Epithelial cell of prostate (primary cell): ENCODE measurements around the gene MYH7.
"Not testable (repeated sequence)": the region's sequence is repeated elsewhere in the genome, so short reads cannot be mapped to it uniquely, and the experiment has no call there.

Experiments
- DNase-seq: peaks from one replicate; pipeline ENCODE4 v3.0.0-alpha.2; 2011; ENCODE audit warnings: low read depth, low spot score
- H3K27ac ChIP-seq: fragments of 450-650 bp; 2 replicates; pipeline ENCODE4 v1.5.1; 2017; ENCODE audit warnings: mild to moderate bottlenecking

MYH7 gene

GRCh38 chr14:23392613-23393012 is 42.8 kb downstream of the MYH7 start:
- DNase-seq = no peak
- H3K27ac ChIP-seq = no peak overlapping the region

DNA sequence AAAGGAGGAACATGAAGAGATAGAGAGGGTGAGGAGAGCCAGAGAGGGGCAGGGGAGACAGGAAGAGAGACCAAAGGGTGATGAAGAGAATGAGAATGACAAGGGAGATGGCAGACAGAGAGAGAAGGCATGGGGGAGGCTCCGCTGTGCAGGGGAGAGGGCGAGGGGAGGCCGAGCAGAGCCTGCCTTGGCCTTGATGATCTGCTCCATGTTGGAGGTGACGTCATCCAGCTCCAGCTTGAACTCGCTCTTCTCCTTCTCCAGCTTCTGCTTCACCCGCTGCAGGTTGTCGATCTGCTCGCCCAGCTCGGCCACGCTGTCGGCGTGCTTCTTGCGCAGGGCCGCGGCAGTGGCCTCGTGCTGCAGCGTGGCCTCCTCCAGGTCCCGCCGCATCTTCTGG is 45.6 kb downstream of the MYH7 start:
- not testable (repeated sequence) for DNase-seq, H3K27ac ChIP-seq

DNA sequence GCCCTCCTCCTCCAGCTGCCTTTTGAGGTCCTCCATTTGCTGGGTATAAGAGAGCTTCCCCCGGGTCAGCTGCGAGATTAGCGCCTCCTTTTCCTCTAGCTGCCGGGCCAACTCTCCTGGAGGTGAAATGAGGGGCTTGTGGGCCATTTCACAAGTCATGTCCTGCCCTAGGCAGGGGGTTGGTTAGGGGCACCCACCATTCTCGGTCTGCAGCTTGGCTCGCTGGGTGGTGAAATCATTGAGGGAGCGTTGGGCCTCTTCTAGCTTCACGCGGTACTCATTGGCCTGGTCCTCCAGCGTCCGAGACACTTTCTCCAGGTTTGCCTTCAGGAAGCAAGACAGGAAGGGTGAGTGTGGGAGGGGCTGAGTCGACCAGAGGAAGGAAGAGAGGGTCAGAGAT is 46.1 kb downstream of the MYH7 start:
- DNase-seq = no peak
- H3K27ac ChIP-seq = no peak overlapping the region

DNA sequence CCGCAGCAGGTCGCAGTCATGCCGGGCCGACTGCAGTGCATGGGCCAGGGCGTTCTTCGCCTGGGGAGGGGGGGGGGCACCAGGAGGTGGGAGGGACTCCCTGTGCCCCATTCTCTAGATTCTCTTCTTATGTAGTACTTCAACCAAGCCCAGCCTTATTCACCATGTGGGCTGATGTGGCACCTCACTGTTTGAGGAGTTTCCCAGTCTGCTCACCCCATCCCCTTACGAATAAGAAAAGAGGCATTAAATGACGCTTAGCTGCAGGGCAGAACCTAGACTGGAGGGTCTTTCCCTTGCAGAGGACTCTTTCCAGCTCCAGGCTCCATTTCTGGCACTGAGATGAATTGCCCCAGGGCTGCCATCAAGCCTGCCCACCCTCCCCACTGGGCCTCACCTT is 46.5 kb downstream of the MYH7 start:
- H3K27ac ChIP-seq = no peak overlapping the region
- DNase-seq = no peak

- DNase-seq = no peak
- H3K27ac ChIP-seq = no peak overlapping the region
These were observed 47.3 kb downstream of the MYH7 start for GRCh38 chr14:23387916-23388882.

DNA sequence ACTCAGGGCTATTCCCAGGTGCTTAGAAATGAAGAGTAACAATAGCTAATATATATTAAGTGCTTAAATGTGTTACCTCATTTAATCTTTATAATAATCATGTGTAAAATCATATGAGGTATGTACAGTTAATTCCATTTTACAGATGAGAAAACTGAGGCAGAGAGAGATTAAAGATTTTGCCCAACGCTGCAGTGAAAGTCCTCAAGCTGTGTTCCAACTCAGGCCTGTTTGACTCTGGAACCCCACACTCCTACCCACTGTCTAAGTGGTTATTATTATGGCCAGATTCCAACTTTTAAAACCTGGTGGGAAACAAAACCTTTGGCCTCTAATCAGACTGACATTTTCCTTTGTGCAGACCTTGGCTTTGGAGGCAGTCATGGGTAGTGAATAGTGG is 48.5 kb downstream of the MYH7 start:
- no peak overlapping the region for H3K27ac ChIP-seq
- DNase-seq = no peak

DNA sequence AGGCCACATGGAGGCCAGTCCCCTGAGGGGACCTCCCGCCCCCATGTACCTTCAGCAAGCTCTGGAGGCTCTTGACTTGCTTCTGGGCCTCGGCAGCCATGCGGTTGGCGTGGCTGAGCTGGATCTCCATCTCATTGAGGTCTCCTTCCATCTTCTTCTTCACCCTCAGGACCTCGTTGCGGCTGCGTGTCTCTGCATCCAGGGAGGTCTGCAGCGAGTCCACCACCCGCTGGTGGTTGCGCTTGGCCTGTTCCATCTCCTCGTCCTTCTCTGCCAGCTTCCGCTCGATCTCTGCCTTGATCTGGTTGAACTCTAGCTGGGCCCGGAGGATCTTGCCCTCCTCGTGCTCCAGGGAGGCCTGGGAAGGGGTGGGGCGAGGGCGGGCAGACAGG is 49.2 kb downstream of the MYH7 start:
- not testable (repeated sequence) for DNase-seq, H3K27ac ChIP-seq

GRCh38 chr14:23385642-23386265 is 49.7 kb downstream of the MYH7 start:
- DNase-seq = no peak
- no peak overlapping the region for H3K27ac ChIP-seq

DNA sequence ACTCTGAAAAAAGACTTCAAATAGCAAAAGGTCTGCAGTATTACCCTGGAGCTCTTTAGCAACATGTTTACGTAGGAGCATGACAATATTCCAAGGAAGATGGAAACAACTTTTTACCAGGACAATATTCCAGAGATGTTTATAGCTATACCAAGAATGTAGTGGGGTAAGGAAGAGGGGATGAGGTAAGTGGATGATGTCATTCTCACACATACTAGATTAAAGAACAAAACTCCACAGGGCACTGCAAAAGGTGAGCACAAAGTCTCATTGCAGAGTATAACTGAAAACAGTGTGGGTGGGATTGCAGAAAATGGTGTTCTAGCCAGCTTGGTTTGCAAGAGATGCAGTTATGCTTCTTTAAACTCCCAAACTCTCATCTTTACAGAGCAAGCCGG is 50.2 kb downstream of the MYH7 start:
- H3K27ac ChIP-seq = no peak overlapping the region
- DNase-seq = no peak

GRCh38 chr14:23384364-23385080 is 50.9 kb downstream of the MYH7 start:
- H3K27ac ChIP-seq = no peak overlapping the region
- no peak for DNase-seq

GRCh38 chr14:23382731-23383440 is 52.6 kb downstream of the MYH7 start:
- no peak for DNase-seq

GRCh38 chr14:23382276-23382675 is 53.2 kb downstream of the MYH7 start:
- no peak overlapping the region for H3K27ac ChIP-seq
- no peak for DNase-seq

More at GRCh38 chr14:23382731-23383440, 52.6 kb downstream of the MYH7 start:
- H3K27ac ChIP-seq = no peak overlapping the region

DNA sequence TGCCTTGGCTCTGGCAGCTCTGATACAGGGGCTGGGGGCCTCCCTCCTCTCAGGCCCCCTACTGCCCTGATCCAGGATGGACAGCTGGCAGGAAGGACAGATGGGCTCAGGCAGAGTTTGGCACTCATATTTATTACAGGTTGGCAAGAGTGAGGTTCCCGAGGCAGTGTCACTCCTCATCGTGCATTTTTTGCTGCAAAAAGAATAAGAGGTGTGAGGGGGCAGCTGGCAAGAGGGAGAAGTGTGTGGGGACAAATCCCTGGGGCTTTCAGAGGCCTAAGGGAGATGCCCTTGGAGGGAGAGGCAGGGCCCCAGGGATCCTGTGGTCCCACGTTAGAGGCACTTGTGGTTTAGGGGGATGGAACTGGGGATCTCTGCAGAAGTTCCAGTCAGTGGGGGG is 53.6 kb downstream of the MYH7 start:
- DNase-seq = no peak
- H3K27ac ChIP-seq = no peak overlapping the region

DNA sequence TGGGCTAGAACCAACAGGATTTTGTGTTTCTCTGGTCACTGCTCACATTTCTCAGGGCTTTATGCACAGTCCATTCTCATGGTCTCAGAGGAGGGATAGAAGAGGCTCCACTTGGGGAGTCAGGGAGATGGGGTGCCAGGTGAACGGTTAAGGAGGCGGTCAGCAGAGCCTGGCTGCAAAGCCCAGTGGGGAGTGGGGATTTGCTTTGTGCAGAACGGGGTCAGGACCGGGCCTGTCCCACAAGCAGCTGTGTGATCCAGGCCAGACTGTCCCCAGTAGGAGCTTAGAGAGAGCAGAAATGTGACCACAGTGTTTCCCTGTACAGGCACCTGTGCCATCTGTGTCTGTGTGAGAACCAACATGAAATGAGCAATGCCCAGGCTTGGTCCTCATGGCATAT is 54.5 kb downstream of the MYH7 start:
- H3K27ac ChIP-seq = no peak overlapping the region
- no peak for DNase-seq

GRCh38 chr14:23380197-23380914 is 55.1 kb downstream of the MYH7 start:
- DNase-seq = no peak
- H3K27ac ChIP-seq = no peak overlapping the region

DNA sequence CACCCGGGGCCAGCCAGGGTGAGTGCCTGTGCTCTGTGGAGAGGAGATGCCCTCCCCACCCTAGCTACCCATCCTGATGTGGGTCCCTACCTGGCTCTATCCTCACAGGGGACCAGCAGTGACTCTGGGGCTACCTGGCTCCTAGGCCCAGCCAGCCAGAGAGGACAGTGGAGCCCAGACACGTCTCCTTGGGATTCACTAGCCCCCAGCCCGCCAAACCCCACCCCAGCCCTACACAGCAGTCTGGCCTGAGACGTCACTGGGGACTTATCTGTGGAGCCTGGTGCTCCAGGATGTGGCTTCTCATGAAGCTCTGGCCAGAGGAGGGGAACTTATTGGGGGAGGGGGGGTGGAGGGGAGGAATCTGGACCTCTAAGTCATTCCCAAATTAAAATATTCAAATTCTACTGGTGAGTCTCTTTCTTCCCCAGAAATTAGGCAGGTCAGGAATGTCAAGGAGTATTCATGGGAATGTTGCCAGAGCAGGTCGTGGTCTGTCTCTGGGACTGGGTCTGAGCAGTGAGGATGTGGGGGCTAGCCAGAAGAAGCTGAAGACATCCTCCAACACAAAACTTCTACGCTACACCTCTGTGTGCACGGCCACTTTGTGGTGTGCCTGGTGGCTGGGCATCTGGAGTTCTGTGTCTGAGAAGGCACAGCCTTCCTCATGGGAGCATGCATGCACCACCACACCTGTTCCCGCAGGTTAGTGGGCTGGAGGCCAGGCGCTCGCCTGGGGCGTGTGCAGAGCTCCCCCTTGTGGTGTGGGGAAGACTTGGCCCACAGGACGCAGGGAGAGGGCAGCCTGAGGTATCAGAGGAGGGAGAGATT is 55.9 kb downstream of the MYH7 start:
- H3K27ac ChIP-seq = no peak overlapping the region
- DNase-seq = peak; percentile 8

- H3K27ac ChIP-seq = no peak overlapping the region
- no peak for DNase-seq
These were observed 56.7 kb downstream of the MYH7 start for GRCh38 chr14:23378612-23379220.
